ENCODE data around the gene ALDH1A3. TPM values are rescaled to one million over a fixed set of nuclear protein-coding genes. Genes with fewer than 3 reads are reported as not detected.
A peak's percentile ranks its signal among the peaks of the same experiment; 100 is the strongest.

Gene ALDH1A3
- total and polyA plus RNA-seq, 2 of the 4 experiments (the other 2 are of a cell fraction), result 3.1 to 5.0 TPM

- peaks cover 2% of the 10 kb centered on the region; the same call in 1 of the 2 replicates for H3K9me1 ChIP-seq (ENCODE audit: insufficient read depth, low read length)
- H3K4ac ChIP-seq (ENCODE audit: low read depth, low read length), result no peak overlapping the region
- H3K36me3 ChIP-seq (ENCODE audit: control insufficient read depth, insufficient read depth, low read length), result no peaks in the 10 kb centered on the region
- ATAC-seq (ENCODE audit: low read depth) (no peak), DNase-seq (no peak)
- no peak overlapping the region for H3K4me3 ChIP-seq (ENCODE audit: insufficient read depth, low read depth, low read length)
- H2AFZ ChIP-seq (replicated peaks; ENCODE audit: low read length, poor library complexity), result no peak overlapping the region
- H4K20me1 ChIP-seq (ENCODE audit: insufficient read depth, low read length), result no peaks in the 10 kb centered on the region
- no TSS peak for BruUV-seq (replicated peaks)
- H2BK20ac ChIP-seq (ENCODE audit: low read depth, low read length), result no peak overlapping the region
- no peak overlapping the region for H3K23ac ChIP-seq (ENCODE audit: low read depth, low read length)
- no peak overlapping the region for H3K9ac ChIP-seq (ENCODE audit: low read depth, low read length)
- POLR2A ChIA-PET (ENCODE audit: unreplicated experiment), result no interaction called here
- H2BK5ac ChIP-seq (ENCODE audit: low read depth, low read length, poor library complexity, severe bottlenecking), result no peak overlapping the region
- no peak overlapping the region for H3K4me2 ChIP-seq (ENCODE audit: low read depth, low read length)
- CTCF ChIA-PET, result no interaction called here
- peaks cover 1% of the 10 kb centered on the region; the same call in 1 of the 2 replicates for H3K27me3 ChIP-seq (ENCODE audit: control insufficient read depth, insufficient read depth, low read length)
- H2AK9ac ChIP-seq (replicated peaks; ENCODE audit: low read depth, low read length, poor library complexity), result no peak overlapping the region
- no peak overlapping the region for H3K14ac ChIP-seq (replicated peaks; ENCODE audit: low read depth, low read length)
- H2BK15ac ChIP-seq (ENCODE audit: low read depth, low read length), result no peak overlapping the region
- dilution Hi-C loops (cut with HindIII; ENCODE audit: low sequenced_read_pairs, unreplicated experiment) (no loop called here), in situ Hi-C loops (cut with MboI; ENCODE audit: low sequenced_read_pairs) (no loop called here), intact Hi-C loops (cut with micrococcal nuclease) (no loop called here)
- H3K4me1 ChIP-seq (ENCODE audit: control insufficient read depth, insufficient read depth, low read length), result peaks cover 9% of the 10 kb centered on the region
- peak overlapping the region; percentile 3; the same call in 1 of the 2 replicates for H2BK120ac ChIP-seq (ENCODE audit: low read depth, low read length)
- no peak overlapping the region for H3K18ac ChIP-seq (ENCODE audit: low read depth, low read length)
- H4K5ac ChIP-seq (ENCODE audit: low read depth, low read length), result no peak overlapping the region
- WGBS, 2 experiments (ENCODE audit: extremely low coverage in 2 of 2, insufficient read length in 1 of 2), result no CpG with 5 or more reads among the region's 6 CpGs
- no peak overlapping the region for H3K27ac ChIP-seq (ENCODE audit: insufficient read depth, low read length)
- no peaks in the 10 kb centered on the region for H3K9me3 ChIP-seq (ENCODE audit: control insufficient read depth, insufficient read depth, low read length)
- TF ChIP-seq MAFK (IDR thresholded peaks at IDR 0.05; ENCODE audit: low read depth, low read length) (no peak), RFX5 (IDR thresholded peaks at IDR 0.05; ENCODE audit: low read depth, low read length) (no peak), MAZ (IDR thresholded peaks at IDR 0.05; ENCODE audit: borderline replicate concordance, low read depth, low read length) (no peak), RAD21 (IDR thresholded peaks at IDR 0.05; ENCODE audit: low read length) (no peak), CHD1 (IDR thresholded peaks at IDR 0.05; ENCODE audit: low read depth, low read length) (no peak)
- H3K79me1 ChIP-seq (ENCODE audit: low read depth in 1 of 2, low read length in 2 of 2), result no peaks in the 10 kb centered on the region
- H4K8ac ChIP-seq (ENCODE audit: low read depth in 2 of 2, low read length in 2 of 2), result no peak overlapping the region
- H4K91ac ChIP-seq (ENCODE audit: insufficient read depth, low read depth, low read length), result no peak overlapping the region
- H2AK5ac ChIP-seq (ENCODE audit: low read depth, low read length), result no peak overlapping the region
- no peak overlapping the region for H3K56ac ChIP-seq (ENCODE audit: extremely low read depth, insufficient read depth, low read length)
Observed at GRCh38 chr15:100890850-100891249, 11.2 kb downstream of the ALDH1A3 start.

All from IMR-90 (cell line).